Lung (tissue), 12 donors: ENCODE data around the gene HECTD2. TPM values are rescaled to one million over a fixed set of nuclear protein-coding genes. Genes with fewer than 3 reads are reported as not detected.

Source experiments
- ATAC-seq: fragments of 200-7000 bp; cut with Tn5 transposase; one replicate; pipeline ENCODE4 v1.9.1; 2020; ENCODE audit warnings: moderate number of reproducible peaks; ENCODE audit not compliant: insufficient read depth, low FRiP score
- DNase-seq, 3 donors: peaks; one replicate each; pipeline ENCODE4 v3.0.0-alpha.2; 2013 to 2017
- H3K27ac ChIP-seq, 2 donors: one replicate each; pipeline ENCODE4 v1.5.1; 2013; ENCODE audit warnings: mild to moderate bottlenecking in 2 of 2, moderate library complexity in 2 of 2, control low read depth in 1 of 2, inconsistent platforms in 1 of 2, low read depth in 1 of 2, low read length in 1 of 2
- H3K27me3 ChIP-seq, 3 donors: one replicate each; pipeline ENCODE4 v1.5.1; 2013; ENCODE audit warnings: low read length in 2 of 3; ENCODE audit not compliant: control insufficient read depth in 3 of 3, insufficient read depth in 3 of 3
- H3K36me3 ChIP-seq, 4 donors: one replicate each; pipeline ENCODE4 v1.5.1; 2013; ENCODE audit warnings: low read length in 4 of 4, mild to moderate bottlenecking in 1 of 4, moderate library complexity in 1 of 4; ENCODE audit not compliant: control insufficient read depth in 4 of 4, insufficient read depth in 4 of 4
- H3K4me1 ChIP-seq, 5 donors: one replicate each; pipeline ENCODE4 v1.5.1; 2013; ENCODE audit warnings: low read length in 5 of 5, mild to moderate bottlenecking in 2 of 5, moderate library complexity in 1 of 5; ENCODE audit not compliant: control insufficient read depth in 5 of 5, insufficient read depth in 5 of 5
- H3K4me3 ChIP-seq: one replicate; pipeline ENCODE4 v1.5.1; 2013; ENCODE audit warnings: mild to moderate bottlenecking, control low read depth, moderate library complexity
- H3K9ac ChIP-seq, 2 donors: one replicate each; pipeline ENCODE4 v1.5.1; 2013; ENCODE audit warnings: low read length in 2 of 2, control low read depth in 1 of 2; ENCODE audit not compliant: insufficient read depth in 1 of 2
- H3K9me3 ChIP-seq, 4 donors: one replicate each; pipeline ENCODE4 v1.5.1; 2013; ENCODE audit warnings: low read length in 3 of 4, mild to moderate bottlenecking in 1 of 4, moderate library complexity in 1 of 4; ENCODE audit not compliant: control insufficient read depth in 4 of 4, insufficient read depth in 3 of 4
- CTCF ChIP-seq: IDR thresholded peaks from 2 replicates; pipeline ENCODE4 v1.5.1; 2012; ENCODE audit warnings: mild to moderate bottlenecking; ENCODE audit errors: control extremely low read depth, extremely low read depth
- WGBS, 2 donors: extraction: QIAGEN DNeasy Blood & Tissue Kit; methylation state at CpG; one replicate each; pipeline ENCODE4 v1.1.7; 2013; 5-methylcytosine and 5-hydroxymethylcytosine counted together
- polyA plus RNA-seq, 2 donors: library from polyadenylated mRNA; stranded (reverse); fragments of 200-250 nt; gene quantifications; one replicate each; pipeline ENCODE4 v1.2.1, GENCODE V29; 2013
- total RNA-seq, 2 donors: library from RNA; depleted of rRNA in 1 of 2; stranded (reverse); fragments of >200 nt in 1 of 2; gene quantifications; one replicate each; pipeline ENCODE4 v1.2.1, GENCODE V29; 2014 to 2021
- donor health status: control.
- donor health status: control.
- donor health status: Bipolar disorder and iron deficiency.
- donor health status: healthy.
- donor health status: DM: yes; HTN: yes; CAD: no.

Gene HECTD2
- total and polyA plus RNA-seq, 4 donors, result 3.1 to 50.8 (median 7.2) TPM

- Histone ChIP-seq H3K4me1 (no peaks in the 10 kb centered on the region), H3K9ac (no peak overlapping the region), H3K27me3 (no peaks in the 10 kb centered on the region), H3K27ac (no peak overlapping the region), H3K4me3 (no peak overlapping the region), H3K9me3 (peaks cover 0 to 8% (median 6%) of the 10 kb centered on the region in 4 donors), H3K36me3 (no peaks in the 10 kb centered on the region)
- TF ChIP-seq CTCF, result no peak
- ATAC-seq (no peak), DNase-seq (no peak)
Measured at GRCh38 chr10:91374052-91374451, 36.1 kb upstream of the HECTD2 start.

GRCh38 chr10:91378061-91378460 is 32.1 kb upstream of the HECTD2 start:
- no peak overlapping the region for H3K4me3 ChIP-seq
- H3K9me3 ChIP-seq, result peaks cover 0 to 8% (median 6%) of the 10 kb centered on the region in 4 donors
- no peak for TF ChIP-seq CTCF
- H3K27ac ChIP-seq, result no peak overlapping the region
- H3K27me3 ChIP-seq, result no peaks in the 10 kb centered on the region
- ATAC-seq, result no peak
- H3K9ac ChIP-seq, result no peak overlapping the region
- no peak for DNase-seq
- H3K36me3 ChIP-seq, result no peaks in the 10 kb centered on the region
- H3K4me1 ChIP-seq, result peaks cover 0 to 17% (median 0%) of the 10 kb centered on the region in 5 donors

- Histone ChIP-seq H3K4me3 (no peak overlapping the region), H3K27ac (no peak overlapping the region), H3K36me3 (no peaks in the 10 kb centered on the region), H3K9me3 (peaks cover 0 to 6% (median 0%) of the 10 kb centered on the region in 4 donors), H3K4me1 (peaks cover 0 to 17% (median 0%) of the 10 kb centered on the region in 5 donors), H3K27me3 (no peaks in the 10 kb centered on the region), H3K9ac (no peak overlapping the region)
- 58 to 64% methylated on average over 3 of the region's 3 CpGs for WGBS, 2 donors
- ATAC-seq (no peak), DNase-seq (no peak)
- TF ChIP-seq CTCF, result no peak
Measured at GRCh38 chr10:91380873-91381256, 29.3 kb upstream of the HECTD2 start.

- peaks cover 0 to 17% (median 0%) of the 10 kb centered on the region in 5 donors for H3K4me1 ChIP-seq
- no peak overlapping the region for H3K27ac ChIP-seq
- ATAC-seq (no peak), DNase-seq (peak; percentile 55 to 61 (median 59))
- H3K27me3 ChIP-seq, result no peaks in the 10 kb centered on the region
- no peak overlapping the region for H3K4me3 ChIP-seq
- H3K9ac ChIP-seq, result no peak overlapping the region
- H3K36me3 ChIP-seq, result no peaks in the 10 kb centered on the region
- WGBS, 2 donors, result 45 to 56% methylated on average over 9 of the region's 9 CpGs
- peaks cover 0 to 6% (median 0%) of the 10 kb centered on the region in 4 donors for H3K9me3 ChIP-seq
- TF ChIP-seq CTCF, result no peak
Measured at GRCh38 chr10:91381257-91381891, 28.8 kb upstream of the HECTD2 start.
